GM18870 (cell line): ENCODE results near the gene TRIM36.

Experiments
- ATAC-seq: cut with Tn5 transposase; IDR thresholded peaks from one replicate; pipeline ENCODE4 v1.9.1; 2021; ENCODE audit warnings: moderate library complexity; ENCODE audit not compliant: unreplicated experiment

Gene TRIM36

DNA sequence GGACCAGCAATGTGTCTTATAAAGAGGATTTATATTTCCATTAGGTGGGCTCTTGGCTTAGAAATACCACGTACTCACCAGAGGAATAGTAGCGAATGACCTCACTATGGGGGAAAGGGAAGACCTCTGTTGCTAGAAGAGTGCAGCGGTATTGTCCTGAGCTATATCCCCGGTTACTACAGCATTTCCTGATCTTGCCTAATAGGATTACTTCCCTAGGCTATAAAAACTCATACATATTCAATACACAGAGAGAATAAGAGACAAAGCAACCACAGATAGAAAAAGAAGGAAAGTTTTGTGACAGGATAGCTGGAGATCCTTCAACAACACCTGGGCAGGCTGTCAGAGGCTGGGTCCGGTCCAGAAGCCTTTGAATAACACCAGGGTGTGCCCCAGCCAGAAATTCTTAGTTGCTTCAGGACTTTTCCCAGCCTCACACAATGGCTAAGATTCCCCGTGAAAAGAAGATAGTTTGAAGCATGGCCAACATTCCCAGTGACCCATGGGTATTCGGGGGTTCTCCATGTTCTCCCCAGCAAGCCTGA is 85.4 kb downstream of the TRIM36 start:
- ATAC-seq, result no peak

DNA sequence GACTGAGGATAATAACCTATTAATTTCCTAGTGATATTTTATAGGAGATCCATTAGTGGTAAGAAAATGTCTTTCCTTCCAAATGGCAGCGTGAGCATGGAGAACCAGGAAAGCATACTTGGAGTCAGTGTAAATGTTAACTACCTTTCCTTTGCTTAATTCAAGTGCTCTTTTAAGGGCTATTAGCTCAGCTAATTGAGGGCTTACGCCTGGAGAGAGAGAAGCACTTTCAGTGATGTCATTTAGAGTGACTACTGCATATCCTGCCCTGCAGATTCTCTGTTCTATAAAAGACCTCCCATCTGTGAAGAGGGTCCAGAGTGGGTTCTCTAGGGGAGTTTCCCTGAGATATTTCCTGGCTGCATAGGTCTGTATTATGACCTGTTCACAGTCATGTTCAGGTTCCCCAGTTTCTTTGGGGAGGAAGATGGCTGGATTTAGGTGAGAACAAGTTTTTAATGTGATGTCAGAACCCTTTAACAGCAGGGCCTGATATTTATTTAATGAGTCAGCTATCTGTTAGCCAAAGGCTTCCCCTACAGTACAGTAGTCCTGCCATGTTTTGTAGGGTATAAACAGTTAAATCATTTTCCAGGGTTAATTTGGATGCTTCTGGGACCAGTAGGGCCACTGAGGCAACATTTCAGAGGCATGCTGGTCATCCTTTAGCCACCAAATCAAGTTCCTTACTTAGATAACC is 89.6 kb downstream of the TRIM36 start:
- ATAC-seq, result no peak
